Measurements from ENCODE around the gene TAF1. TPM values are rescaled to one million over a fixed set of nuclear protein-coding genes. Genes with fewer than 3 reads are reported as not detected.
"Not testable (repeated sequence)": the region's sequence is repeated elsewhere in the genome, so short reads cannot be mapped to it uniquely, and the experiment has no call there.

The TAF1 gene
- total and polyA plus RNA-seq, 10 donors: 7.0 to 84.3 (median 68.9) TPM

GRCh38 chrX:71504346-71504745, 138.2 kb downstream of the TAF1 start:
- no peak for DNase-seq
- WGBS, 5 donors: 62 to 100% (median 80%) methylated on average over 1 of the region's 1 CpG; no CpG with 5 or more reads in 1 of the 5 donors
- Histone ChIP-seq H3K27me3 (replicated peaks in 1 of 7) (no peaks in the 10 kb centered on the region), H3K4me1 (no peaks in the 10 kb centered on the region), H3K36me3 (no peaks in the 10 kb centered on the region), H3K9me3 (peaks cover 0 to 8% (median 0%) of the 10 kb centered on the region in 8 donors), H3K4me3 (no peak overlapping the region), H3K27ac (no peak overlapping the region)
- TF ChIP-seq CTCF (IDR thresholded peaks at IDR 0.05 in 8 of 11, conservative IDR thresholded peaks at IDR 0.05 in 3 of 11): no peak
- TF ChIP-seq POLR2A (IDR thresholded peaks at IDR 0.05): no peak
- no peak for TF ChIP-seq POLR2AphosphoS5 (IDR thresholded peaks at IDR 0.05)
- intact Hi-C loops (cut with DNase I; ENCODE audit: low total_unique reads): no loop called here

DNA sequence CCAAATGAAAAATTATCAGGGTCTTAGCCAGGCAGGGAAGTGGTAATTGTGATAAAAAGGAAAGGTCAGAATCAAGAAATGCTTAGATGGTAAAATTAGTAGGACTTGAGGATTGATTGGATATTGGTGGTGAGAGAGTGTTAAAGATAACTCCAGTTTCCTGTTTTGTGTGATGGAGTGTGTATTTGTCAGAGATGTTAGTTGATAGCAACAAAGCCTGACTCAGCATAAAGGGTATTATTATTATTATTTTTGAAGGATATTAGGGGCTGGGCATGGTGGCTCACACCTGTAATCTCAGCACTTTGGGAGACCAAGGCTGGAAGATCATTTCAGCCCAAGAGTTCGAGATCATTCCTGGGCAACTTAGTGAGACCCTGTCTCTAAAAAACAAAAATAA, 143.1 kb downstream of the TAF1 start:
- intact Hi-C loops (cut with DNase I; ENCODE audit: low total_unique reads): no loop called here
- H3K9me3 ChIP-seq: peaks cover 0 to 4% (median 0%) of the 10 kb centered on the region in 8 donors
- DNase-seq: no peak
- H3K4me1 ChIP-seq: no peaks in the 10 kb centered on the region
- no peaks in the 10 kb centered on the region for H3K27me3 ChIP-seq (replicated peaks in 1 of 7)
- H3K27ac ChIP-seq: no peak overlapping the region
- TF ChIP-seq CTCF (IDR thresholded peaks at IDR 0.05 in 8 of 11, conservative IDR thresholded peaks at IDR 0.05 in 3 of 11) (no peak), POLR2AphosphoS5 (IDR thresholded peaks at IDR 0.05) (no peak), POLR2A (IDR thresholded peaks at IDR 0.05) (no peak)
- 69 to 100% (median 100%) methylated on average over 1 of the region's 1 CpG for WGBS, 5 donors
- no peaks in the 10 kb centered on the region for H3K36me3 ChIP-seq
- no peak overlapping the region for H3K4me3 ChIP-seq

- H3K4me1 ChIP-seq: no peaks in the 10 kb centered on the region
- 70 to 86% (median 77%) methylated on average over 2 of the region's 2 CpGs for WGBS, 5 donors
- peaks cover 0 to 4% (median 0%) of the 10 kb centered on the region in 8 donors for H3K9me3 ChIP-seq
- no peak overlapping the region for H3K27ac ChIP-seq
- DNase-seq: no peak
- H3K27me3 ChIP-seq (replicated peaks in 1 of 7): no peaks in the 10 kb centered on the region
- H3K36me3 ChIP-seq: no peaks in the 10 kb centered on the region
- H3K4me3 ChIP-seq: no peak overlapping the region
- intact Hi-C loops (cut with DNase I; ENCODE audit: low total_unique reads): no loop called here
- no peak for TF ChIP-seq CTCF (IDR thresholded peaks at IDR 0.05 in 8 of 11, conservative IDR thresholded peaks at IDR 0.05 in 3 of 11)
- TF ChIP-seq POLR2AphosphoS5 (IDR thresholded peaks at IDR 0.05): no peak
These were observed 144.0 kb downstream of the TAF1 start for GRCh38 chrX:71510161-71510560.

GRCh38 chrX:71513731-71514130, 147.6 kb downstream of the TAF1 start:
- H3K27ac ChIP-seq; H3K4me1 ChIP-seq; DNase-seq; H3K36me3 ChIP-seq; H3K4me3 ChIP-seq; H3K9me3 ChIP-seq; H3K27me3 ChIP-seq (replicated peaks in 1 of 7); intact Hi-C loops (cut with DNase I; ENCODE audit: low total_unique reads): not testable (repeated sequence)
- WGBS, 5 donors: 91 to 100% (median 96%) methylated on average over 4 of the region's 4 CpGs
